ENCODE measurements around the gene GPR143.
"Not testable (repeated sequence)": the region's sequence is repeated elsewhere in the genome, so short reads cannot be mapped to it uniquely, and the experiment has no call there.

Gene GPR143

GRCh38 chrX:9765737-9766097 is at the start of gene GPR143:
TSS of gene GPR143 (minus strand) at chrX:9765847. CDS start at chrX:9765817, 30 bp downstream.
- in situ Hi-C loops (cut with MboI; ENCODE audit: low pct_unique_long_range_greater_than_20kb, low sequenced_read_pairs), result no loop called here

GRCh38 chrX:9811086-9811485 is 45.4 kb upstream of the GPR143 start:
- DNase-seq; in situ Hi-C loops (cut with MboI; ENCODE audit: low pct_unique_long_range_greater_than_20kb, low sequenced_read_pairs): not testable (repeated sequence)

More at GRCh38 chrX:9765737-9766097, at the start of gene GPR143:
- no peak for DNase-seq

GRCh38 chrX:9809876-9810275 is 44.2 kb upstream of the GPR143 start:
- in situ Hi-C loops (cut with MboI; ENCODE audit: low pct_unique_long_range_greater_than_20kb, low sequenced_read_pairs), result not testable (repeated sequence)

GRCh38 chrX:9807355-9808182 is 41.9 kb upstream of the GPR143 start:
- no peak for DNase-seq
- in situ Hi-C loops (cut with MboI; ENCODE audit: low pct_unique_long_range_greater_than_20kb, low sequenced_read_pairs), result no loop called here

More at GRCh38 chrX:9809876-9810275, 44.2 kb upstream of the GPR143 start:
- not testable (repeated sequence) for DNase-seq

- DNase-seq, result no peak
- in situ Hi-C loops (cut with MboI; ENCODE audit: low pct_unique_long_range_greater_than_20kb, low sequenced_read_pairs), result no loop called here
Measured at GRCh38 chrX:9805956-9806355, 40.3 kb upstream of the GPR143 start.

GRCh38 chrX:9804444-9804843 is 38.8 kb upstream of the GPR143 start:
- no peak for DNase-seq
- in situ Hi-C loops (cut with MboI; ENCODE audit: low pct_unique_long_range_greater_than_20kb, low sequenced_read_pairs), result no loop called here

- DNase-seq, result no peak
- in situ Hi-C loops (cut with MboI; ENCODE audit: low pct_unique_long_range_greater_than_20kb, low sequenced_read_pairs), result no loop called here
Measured at GRCh38 chrX:9802737-9803136, 37.1 kb upstream of the GPR143 start.

GRCh38 chrX:9797384-9798360 is 32.0 kb upstream of the GPR143 start:
- in situ Hi-C loops (cut with MboI; ENCODE audit: low pct_unique_long_range_greater_than_20kb, low sequenced_read_pairs), result no loop called here
- DNase-seq, result no peak

- DNase-seq, result no peak
- in situ Hi-C loops (cut with MboI; ENCODE audit: low pct_unique_long_range_greater_than_20kb, low sequenced_read_pairs), result no loop called here
Measured at GRCh38 chrX:9794495-9794894, 28.8 kb upstream of the GPR143 start.

- in situ Hi-C loops (cut with MboI; ENCODE audit: low pct_unique_long_range_greater_than_20kb, low sequenced_read_pairs), result no loop called here
- DNase-seq, result no peak
Measured at GRCh38 chrX:9790866-9791265, 25.2 kb upstream of the GPR143 start.

GRCh38 chrX:9789555-9789954 is 23.9 kb upstream of the GPR143 start:
- in situ Hi-C loops (cut with MboI; ENCODE audit: low pct_unique_long_range_greater_than_20kb, low sequenced_read_pairs), result no loop called here
- DNase-seq, result no peak

- in situ Hi-C loops (cut with MboI; ENCODE audit: low pct_unique_long_range_greater_than_20kb, low sequenced_read_pairs), result no loop called here
- DNase-seq, result no peak
Measured at GRCh38 chrX:9788911-9789310, 23.3 kb upstream of the GPR143 start.

GRCh38 chrX:9786798-9787635 is 21.4 kb upstream of the GPR143 start:
- no peak for DNase-seq
- in situ Hi-C loops (cut with MboI; ENCODE audit: low pct_unique_long_range_greater_than_20kb, low sequenced_read_pairs), result no loop called here

- in situ Hi-C loops (cut with MboI; ENCODE audit: low pct_unique_long_range_greater_than_20kb, low sequenced_read_pairs), result no loop called here
- no peak for DNase-seq
Measured at GRCh38 chrX:9785944-9786797, 20.5 kb upstream of the GPR143 start, which contains the start of gene SHROOM2. TSS of gene SHROOM2 (plus strand) at chrX:9786429. CDS start at chrX:9786546, 117 bp downstream.

- in situ Hi-C loops (cut with MboI; ENCODE audit: low pct_unique_long_range_greater_than_20kb, low sequenced_read_pairs), result no loop called here
- no peak for DNase-seq
Measured at GRCh38 chrX:9785254-9785943, 19.8 kb upstream of the GPR143 start.

- in situ Hi-C loops (cut with MboI; ENCODE audit: low pct_unique_long_range_greater_than_20kb, low sequenced_read_pairs), result no loop called here
Measured at GRCh38 chrX:9784332-9784731, 18.7 kb upstream of the GPR143 start.

GRCh38 chrX:9781941-9782340 is 16.3 kb upstream of the GPR143 start:
- DNase-seq, result no peak
- in situ Hi-C loops (cut with MboI; ENCODE audit: low pct_unique_long_range_greater_than_20kb, low sequenced_read_pairs), result no loop called here

More at GRCh38 chrX:9784332-9784731, 18.7 kb upstream of the GPR143 start:
- DNase-seq, result no peak

- in situ Hi-C loops (cut with MboI; ENCODE audit: low pct_unique_long_range_greater_than_20kb, low sequenced_read_pairs), result no loop called here
- DNase-seq, result peak; percentile 77
Measured at GRCh38 chrX:9775930-9776329, 10.3 kb upstream of the GPR143 start.

Data from KBM-7 (cell line).